ENCODE data around the gene STAG3.
"Not testable (repeated sequence)": the region's sequence is repeated elsewhere in the genome, so short reads cannot be mapped to it uniquely, and the experiment has no call there.

DNA sequence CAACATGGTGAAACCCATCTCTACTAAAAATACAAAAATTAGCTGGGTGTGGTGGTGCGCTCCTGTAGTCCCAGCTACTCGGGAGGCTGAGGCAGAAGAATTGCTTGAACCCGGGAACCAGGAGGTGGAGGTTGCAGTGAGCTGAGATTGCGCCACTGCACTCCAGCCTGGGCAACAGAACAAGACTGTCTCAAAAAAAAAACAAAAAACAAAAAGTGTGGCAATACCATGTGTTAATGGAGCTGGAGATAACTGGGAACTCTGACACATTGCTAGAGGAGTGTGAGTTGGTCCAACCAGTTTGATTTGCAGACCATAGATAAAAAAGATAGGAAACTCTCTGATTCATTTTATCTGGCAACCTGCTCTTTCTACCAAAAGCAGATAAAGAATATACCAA lies 31.4 kb upstream of the STAG3 start:
- not testable (repeated sequence) for TF ChIP-seq CTCF (IDR thresholded peaks at IDR 0.05; ENCODE audit: low read depth, low read length, poor library complexity, severe bottlenecking); EZH2phosphoT487 (IDR thresholded peaks at IDR 0.05; ENCODE audit: borderline replicate concordance, low read length)

Data from DOHH2 (cell line).